ENCODE data around the gene ZNF454.

ZNF454 gene

GRCh38 chr5:178940569-178941360, at the start of gene ZNF454:
TSS of gene ZNF454 (plus strand) at chr5:178941198. CDS start at chr5:178942792, 1,594 bp downstream.
- DNase-seq (ENCODE audit: low read depth) = no peak

GRCh38 chr5:178895615-178896571, 45.1 kb upstream of the ZNF454 start, which contains the start of gene ZFP2:
TSS of gene ZFP2 (plus strand) at chr5:178895913. CDS start at chr5:178931314, 35,401 bp downstream.
- no peak for DNase-seq (ENCODE audit: low read depth)

DNA sequence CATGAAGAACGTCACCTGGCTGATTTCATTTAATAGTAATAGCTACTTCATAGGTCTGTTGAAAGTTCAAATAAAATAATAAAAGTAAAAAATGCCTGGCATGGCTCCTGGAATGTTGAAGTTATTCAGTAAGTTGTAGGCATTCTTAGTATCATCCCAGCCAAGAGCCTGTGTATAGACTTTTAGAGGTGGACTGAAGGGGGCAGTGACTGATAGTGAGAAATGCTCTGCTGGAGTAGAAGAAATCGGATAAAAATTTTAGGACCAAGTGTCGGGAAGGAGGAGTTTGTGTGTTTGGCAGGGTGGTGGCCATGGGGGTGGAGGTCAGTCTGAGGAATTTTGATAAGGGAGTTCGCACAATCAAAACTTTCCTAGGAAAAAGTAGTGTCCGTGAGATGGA, 41.7 kb upstream of the ZNF454 start:
- no peak for DNase-seq (ENCODE audit: low read depth)

GRCh38 chr5:178902849-178903248, 38.1 kb upstream of the ZNF454 start:
- no peak for DNase-seq (ENCODE audit: low read depth)

DNA sequence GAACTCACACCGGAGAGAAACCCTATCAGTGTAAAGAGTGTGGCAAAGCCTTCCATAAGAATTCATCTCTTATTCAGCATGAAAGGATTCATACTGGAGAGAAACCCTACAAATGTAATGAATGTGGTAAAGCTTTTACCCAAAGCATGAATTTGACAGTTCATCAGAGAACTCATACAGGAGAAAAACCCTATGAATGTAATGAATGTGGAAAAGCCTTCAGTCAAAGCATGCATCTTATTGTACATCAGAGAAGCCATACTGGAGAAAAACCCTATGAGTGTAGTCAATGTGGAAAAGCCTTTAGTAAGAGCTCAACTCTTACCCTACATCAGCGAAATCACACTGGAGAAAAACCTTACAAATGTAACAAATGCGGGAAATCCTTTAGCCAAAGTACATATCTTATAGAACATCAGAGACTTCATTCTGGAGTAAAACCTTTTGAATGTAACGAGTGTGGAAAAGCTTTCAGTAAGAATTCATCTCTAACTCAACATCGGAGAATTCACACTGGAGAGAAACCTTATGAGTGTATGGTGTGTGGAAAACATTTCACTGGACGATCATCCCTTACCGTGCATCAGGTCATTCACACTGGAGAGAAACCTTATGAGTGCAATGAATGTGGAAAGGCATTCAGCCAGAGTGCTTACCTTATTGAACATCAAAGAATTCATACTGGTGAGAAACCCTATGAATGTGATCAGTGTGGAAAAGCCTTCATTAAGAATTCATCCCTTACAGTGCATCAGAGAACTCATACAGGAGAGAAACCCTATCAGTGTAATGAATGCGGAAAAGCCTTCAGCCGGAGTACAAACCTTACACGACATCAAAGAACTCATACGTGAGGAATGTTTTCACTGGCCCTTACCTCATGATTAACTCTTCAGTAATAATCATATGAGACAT, 8.9 kb upstream of the ZNF454 start:
- DNase-seq (ENCODE audit: low read depth) = no peak

DNA sequence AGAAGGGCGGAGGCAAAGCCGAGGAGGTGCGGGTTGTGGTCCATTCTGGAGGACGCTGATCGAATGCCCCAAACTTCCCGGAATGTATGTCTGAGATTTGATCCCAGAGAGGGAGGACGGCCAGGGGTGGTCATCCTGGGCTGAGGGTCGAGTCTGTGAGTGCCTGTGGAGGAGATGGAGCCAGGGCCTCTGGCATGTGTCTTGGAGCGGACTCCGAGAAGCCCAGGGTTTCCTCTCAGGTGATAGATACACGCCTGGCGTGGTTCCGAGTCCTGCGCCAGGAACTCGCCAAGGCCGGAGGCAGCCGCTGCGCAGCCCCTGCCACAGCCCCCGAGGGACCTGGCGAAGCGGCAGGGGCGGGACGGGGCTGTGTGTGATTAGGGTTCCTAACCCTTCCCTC, 363 bp downstream of the ZNF454 start:
- no peak for DNase-seq (ENCODE audit: low read depth)

- DNase-seq (ENCODE audit: low read depth) = no peak
Measured at GRCh38 chr5:178965465-178966055, 24.6 kb downstream of the ZNF454 start.

- DNase-seq (ENCODE audit: low read depth) = no peak
Measured at GRCh38 chr5:178981381-178981780, 40.4 kb downstream of the ZNF454 start.

DNA sequence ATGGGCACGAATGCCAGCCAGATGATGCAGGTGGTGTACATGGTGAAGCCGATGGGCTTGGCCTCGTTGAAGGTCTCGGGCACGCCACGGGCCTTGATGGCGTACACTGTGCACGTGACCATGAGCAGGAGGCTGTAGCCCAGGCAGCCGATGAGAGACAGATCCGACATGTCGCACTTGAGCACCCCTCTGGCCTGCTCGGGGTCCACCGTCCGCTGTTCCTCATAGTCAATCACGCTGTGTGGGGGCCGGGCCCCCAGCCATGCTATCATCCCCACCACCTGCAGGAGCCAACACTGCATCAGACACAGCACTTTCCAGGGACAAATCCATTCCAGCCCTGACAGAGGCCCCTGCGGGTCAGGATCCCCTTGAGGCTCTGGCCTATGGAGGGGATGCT, 41.9 kb downstream of the ZNF454 start:
- no peak for DNase-seq (ENCODE audit: low read depth)

DNA sequence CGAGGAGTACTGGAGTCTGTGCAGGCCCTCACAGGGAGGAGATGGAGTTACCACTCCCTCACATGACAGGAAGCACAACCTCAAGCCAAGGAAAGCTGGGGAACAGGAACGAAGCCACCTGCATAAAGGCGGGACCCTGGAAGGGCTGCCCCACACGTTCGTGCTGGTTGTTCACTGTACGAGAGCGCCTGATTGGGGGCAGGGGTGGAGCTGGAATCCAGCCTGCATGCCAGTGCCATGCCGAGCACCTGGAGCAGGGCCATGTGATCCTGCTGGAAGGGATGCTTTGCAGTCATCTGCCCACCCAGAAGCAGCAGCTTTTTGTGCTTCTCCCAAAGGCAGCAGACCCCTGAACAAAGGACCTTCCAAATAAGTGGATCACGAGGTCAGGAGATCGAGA, 42.7 kb downstream of the ZNF454 start:
- no peak for DNase-seq (ENCODE audit: low read depth)

DNA sequence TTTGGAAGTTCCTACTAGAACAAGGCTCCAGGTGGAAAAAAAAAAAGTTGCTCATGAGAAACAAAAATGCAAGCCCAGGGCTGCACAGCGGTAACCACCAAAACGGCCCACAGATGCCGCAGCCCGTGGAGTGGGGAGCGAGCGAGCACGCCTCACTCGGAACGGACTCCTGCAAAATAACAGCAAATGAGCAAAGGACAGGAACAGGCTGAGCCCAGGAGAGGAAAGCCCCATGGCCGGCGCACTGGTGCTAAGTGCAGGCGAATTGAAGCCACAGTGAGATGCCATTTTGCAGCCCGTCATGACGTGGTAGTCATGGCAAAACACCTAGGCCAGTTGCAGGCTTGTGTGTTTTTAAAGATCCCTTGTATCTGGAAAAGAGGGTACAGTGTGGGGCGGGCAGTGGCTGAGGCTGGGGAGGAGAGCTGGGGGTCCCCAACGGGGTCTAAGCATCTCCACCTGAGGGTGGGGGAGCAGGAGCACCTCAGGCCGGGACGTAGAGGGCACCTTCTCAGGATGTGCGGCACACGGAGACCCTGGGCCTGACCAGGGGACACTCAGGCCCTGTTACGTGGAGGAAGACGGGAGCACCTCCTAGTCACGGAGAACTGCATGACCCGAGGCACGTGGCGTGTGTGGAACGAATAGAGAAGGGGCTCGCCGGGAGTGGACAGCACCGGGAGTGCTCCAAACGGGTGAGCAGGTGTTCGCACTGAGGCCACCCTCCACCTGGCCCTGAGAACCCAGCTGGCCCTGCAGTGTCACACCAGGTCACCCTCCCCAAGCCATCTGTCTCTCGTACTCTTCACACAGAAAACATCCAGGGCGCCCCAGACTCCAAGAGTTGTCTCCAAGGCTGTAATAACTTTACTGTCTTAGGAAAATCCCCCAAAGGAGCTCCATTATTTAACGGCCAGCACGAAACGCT, 43.4 kb downstream of the ZNF454 start:
- DNase-seq (ENCODE audit: low read depth) = no peak

DNA sequence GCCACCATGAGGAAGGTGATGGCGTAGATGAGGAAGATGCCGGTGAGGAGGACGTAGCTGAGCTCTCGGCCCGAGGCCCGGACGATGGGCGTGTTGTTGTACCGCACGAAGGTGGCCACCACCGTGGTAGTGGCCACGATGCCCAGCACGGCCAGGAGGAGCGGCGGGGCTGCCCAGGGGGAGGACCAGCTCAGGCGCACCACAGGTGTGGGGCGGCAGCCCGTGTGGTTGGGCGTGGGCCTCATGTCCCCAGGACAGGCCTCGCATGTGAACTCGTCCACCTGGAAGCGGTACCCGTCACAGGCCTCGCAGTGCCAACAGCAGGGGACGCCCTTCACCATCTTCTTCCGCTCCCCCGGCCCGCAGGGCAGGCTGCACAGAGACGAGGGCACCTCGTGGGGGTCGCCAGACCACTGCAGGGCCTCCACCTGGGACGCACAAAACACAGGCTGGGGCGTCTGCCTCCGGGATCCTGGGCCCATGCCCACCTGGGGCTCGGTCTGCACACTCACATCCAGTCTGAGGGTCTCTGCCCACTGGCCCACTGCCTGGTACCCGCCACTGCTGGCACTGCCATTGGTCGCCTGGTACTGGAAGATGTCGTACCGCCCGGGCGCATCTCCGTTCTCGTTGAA, 45.4 kb downstream of the ZNF454 start:
- DNase-seq (ENCODE audit: low read depth) = no peak

DNA sequence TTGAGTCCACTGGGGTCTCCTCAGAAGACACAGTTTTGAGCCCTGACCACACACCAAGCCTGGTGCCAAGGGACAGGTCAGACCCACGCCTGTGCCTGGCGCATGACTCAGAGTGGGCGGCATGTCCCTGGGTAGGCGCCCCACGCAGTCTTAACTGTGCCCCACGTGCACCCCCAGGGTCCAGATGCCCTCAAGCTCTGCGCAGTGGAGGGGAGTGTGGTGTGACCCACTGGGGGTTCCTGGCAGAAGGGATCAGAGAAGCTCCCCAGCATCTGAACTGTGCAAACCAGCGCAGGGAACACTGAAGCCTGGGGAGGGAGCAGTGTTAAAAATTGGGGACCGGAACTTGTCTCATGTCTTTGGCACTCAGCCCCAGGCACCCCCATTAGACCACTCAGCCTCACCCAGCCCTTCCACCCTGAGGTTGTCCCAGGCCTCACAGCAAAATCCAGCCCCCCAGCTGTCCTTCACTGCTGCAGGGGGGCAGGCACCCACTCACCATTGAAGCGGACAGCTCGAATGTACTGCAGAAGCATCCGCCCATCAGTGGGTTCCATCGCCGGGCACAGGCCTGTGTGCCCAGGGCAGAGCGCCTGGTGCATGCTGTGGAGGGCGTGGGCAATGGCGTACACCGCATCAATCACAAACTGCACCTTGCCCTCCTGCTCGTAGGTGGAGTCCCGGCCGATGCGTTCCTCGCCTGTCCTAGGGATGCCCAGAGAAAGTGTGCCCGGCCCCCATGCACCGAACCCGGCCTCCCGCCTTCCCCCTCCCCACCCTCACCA, 47.6 kb downstream of the ZNF454 start:
- no peak for DNase-seq (ENCODE audit: low read depth)

- no peak for DNase-seq (ENCODE audit: low read depth)
Measured at GRCh38 chr5:178989311-178989710, 48.3 kb downstream of the ZNF454 start.

DNA sequence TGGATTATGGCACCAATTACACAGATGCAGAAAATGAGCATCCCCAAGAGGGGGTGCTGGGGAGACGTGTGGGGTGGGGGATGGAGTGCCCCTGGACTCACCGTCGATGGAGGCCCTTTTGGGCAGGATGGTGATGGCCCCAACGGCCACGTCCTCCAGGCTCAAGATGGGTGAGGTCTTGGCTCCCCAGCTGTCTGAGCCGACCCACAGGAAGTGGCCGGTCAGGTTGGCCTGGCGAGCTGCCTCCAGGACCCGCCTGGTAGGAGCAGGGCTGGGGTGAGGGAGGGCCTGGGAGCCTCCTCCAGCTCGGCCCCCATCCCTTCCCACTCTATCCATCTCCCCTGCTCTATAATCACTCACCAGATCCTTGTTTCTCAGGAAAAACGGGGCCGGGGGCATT, 49.5 kb downstream of the ZNF454 start:
- DNase-seq (ENCODE audit: low read depth) = no peak

DNA sequence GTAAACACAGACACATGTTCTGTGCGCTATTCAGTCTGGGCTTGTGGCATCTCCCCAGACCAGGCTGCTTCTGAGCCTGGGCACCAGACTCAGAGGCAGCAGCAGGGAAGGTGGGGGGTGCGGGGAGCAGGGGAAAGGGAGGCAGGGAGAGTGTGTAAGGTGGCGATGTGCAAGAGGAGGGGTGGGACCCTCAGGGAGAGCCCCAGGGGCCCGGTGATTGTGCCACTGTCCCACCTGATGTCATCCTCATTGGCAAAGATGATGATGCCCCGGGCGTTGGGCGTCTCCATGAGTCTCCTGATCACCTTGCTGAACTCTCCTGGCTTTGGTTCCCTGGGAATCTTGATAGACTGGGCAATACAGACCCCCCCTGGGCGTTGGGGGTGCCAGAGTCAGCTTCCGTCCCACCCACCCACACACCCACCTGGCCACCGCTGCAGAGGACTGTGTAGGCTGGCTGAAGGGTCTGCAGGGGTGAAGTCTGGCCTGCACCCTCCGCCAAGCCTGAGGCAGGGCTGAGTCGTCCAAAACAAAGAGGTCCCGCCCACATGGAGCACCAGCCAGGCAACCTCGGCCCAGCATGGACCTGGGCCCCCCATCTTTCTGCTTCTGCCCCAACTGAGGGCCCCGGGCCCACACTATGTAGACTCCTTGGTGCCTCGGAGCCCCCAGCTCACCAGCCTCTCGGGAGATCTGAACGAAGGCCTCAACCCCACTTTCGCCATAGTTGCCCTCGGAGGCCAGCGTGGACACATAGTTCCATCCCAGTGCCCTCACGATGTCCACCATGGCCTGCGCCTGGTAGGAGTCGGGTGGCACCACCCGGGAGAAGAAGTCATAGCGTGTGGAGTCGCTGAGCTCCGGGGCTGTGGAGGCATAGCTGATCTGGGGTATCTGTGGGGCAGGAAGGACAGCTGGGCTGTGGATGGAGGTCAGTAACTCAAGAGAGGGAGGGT, 50.5 kb downstream of the ZNF454 start:
- no peak for DNase-seq (ENCODE audit: low read depth)

DNA sequence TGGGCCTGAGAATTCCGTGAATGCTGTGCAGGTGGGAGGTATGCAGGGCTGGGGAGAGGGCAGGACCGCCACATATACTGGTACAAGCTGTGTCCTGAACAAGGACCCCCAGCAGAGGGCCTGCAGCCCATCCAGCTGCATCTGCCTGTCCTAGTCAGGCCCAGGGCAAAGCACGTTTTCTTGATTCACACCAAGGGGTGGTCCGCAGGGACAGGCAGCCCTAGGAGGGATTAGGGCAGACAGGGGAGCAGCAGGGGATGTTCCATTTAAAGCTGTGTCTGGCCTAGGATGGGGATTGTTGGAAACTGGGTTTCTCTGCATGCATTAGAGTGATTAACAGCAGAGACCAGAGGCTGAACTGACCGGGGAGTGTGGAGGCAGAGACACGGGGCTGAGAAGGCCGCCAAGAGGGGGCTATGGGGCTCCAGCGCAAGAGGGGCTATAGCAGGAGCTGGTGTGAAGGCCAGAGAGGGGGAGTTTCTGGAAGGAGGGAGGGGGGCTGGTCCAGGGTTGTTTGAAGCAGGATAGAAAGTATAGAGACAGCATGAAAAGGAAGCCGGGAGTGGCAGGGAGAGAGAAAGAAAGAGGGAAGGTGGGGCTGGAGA, 51.4 kb downstream of the ZNF454 start:
- no peak for DNase-seq (ENCODE audit: low read depth)

Measured in HS-27A (cell line).